Central memory CD8-positive, alpha-beta T cell (primary cell): ENCODE results near the gene SV2B.

ENCODE experiments used
- ATAC-seq: fragments of 150-1000 bp; cut with Tn5 transposase; replicated peaks from 2 replicates; pipeline ENCODE4 v1.10.0; 2022; ENCODE audit warnings: mild to moderate bottlenecking, moderate FRiP score, moderate number of reproducible peaks; ENCODE audit not compliant: poor library complexity, severe bottlenecking; ENCODE audit errors: extremely low read depth
- DNase-seq, 2 donors: peaks; one replicate each; pipeline ENCODE4 v3.0.0; 2021; ENCODE audit warnings: low spot score in 2 of 2
- H3K27ac Mint-ChIP-seq: one replicate; pipeline ENCODE4 v1.8.0; 2022; ENCODE audit warnings: low read depth, mild to moderate bottlenecking, moderate library complexity, mixed read lengths
- H3K27me3 Mint-ChIP-seq: one replicate; pipeline ENCODE4 v1.8.0; 2022; ENCODE audit warnings: mixed read lengths
- H3K36me3 Mint-ChIP-seq: one replicate; pipeline ENCODE4 v1.8.0; 2022; ENCODE audit warnings: mild to moderate bottlenecking, moderate library complexity, mixed read lengths; ENCODE audit not compliant: insufficient read depth
- H3K4me1 Mint-ChIP-seq: one replicate; pipeline ENCODE4 v1.8.0; 2022; ENCODE audit warnings: mixed read lengths
- H3K4me3 Mint-ChIP-seq: one replicate; pipeline ENCODE4 v1.8.0; 2022; ENCODE audit warnings: mild to moderate bottlenecking, moderate library complexity, mixed read lengths
- H3K9me3 Mint-ChIP-seq: one replicate; pipeline ENCODE4 v1.8.0; 2022; ENCODE audit warnings: mixed read lengths

The SV2B gene

GRCh38 chr15:91113030-91113429 lies 13.0 kb downstream of the SV2B start:
- Mint-ChIP-seq H3K4me1 (no peaks in the 10 kb centered on the region), H3K36me3 (no peaks in the 10 kb centered on the region), H3K27ac (no peak overlapping the region), H3K9me3 (no peaks in the 10 kb centered on the region), H3K27me3 (peaks cover 89% of the 10 kb centered on the region), H3K4me3 (no peak overlapping the region)
- DNase-seq: no peak
- no peak for ATAC-seq

GRCh38 chr15:91114301-91114700 lies 14.2 kb downstream of the SV2B start:
- Mint-ChIP-seq H3K9me3 (no peaks in the 10 kb centered on the region), H3K27me3 (peaks cover 90% of the 10 kb centered on the region), H3K36me3 (no peaks in the 10 kb centered on the region), H3K4me3 (no peak overlapping the region), H3K27ac (no peak overlapping the region), H3K4me1 (no peaks in the 10 kb centered on the region)
- ATAC-seq (no peak), DNase-seq (no peak)

GRCh38 chr15:91116113-91117067 lies 16.3 kb downstream of the SV2B start:
- H3K4me1 Mint-ChIP-seq: no peaks in the 10 kb centered on the region
- H3K36me3 Mint-ChIP-seq: no peaks in the 10 kb centered on the region
- H3K27ac Mint-ChIP-seq: no peak overlapping the region
- H3K9me3 Mint-ChIP-seq: no peaks in the 10 kb centered on the region
- no peak for DNase-seq
- peaks cover 82% of the 10 kb centered on the region for H3K27me3 Mint-ChIP-seq
- H3K4me3 Mint-ChIP-seq: no peak overlapping the region
- ATAC-seq: no peak

GRCh38 chr15:91117375-91117774 lies 17.3 kb downstream of the SV2B start:
- Mint-ChIP-seq H3K27me3 (peaks cover 82% of the 10 kb centered on the region), H3K27ac (no peak overlapping the region), H3K4me3 (no peak overlapping the region), H3K4me1 (no peaks in the 10 kb centered on the region), H3K9me3 (no peaks in the 10 kb centered on the region), H3K36me3 (no peaks in the 10 kb centered on the region)
- ATAC-seq: no peak
- DNase-seq: no peak

GRCh38 chr15:91118817-91119590 lies 18.9 kb downstream of the SV2B start:
- ATAC-seq (no peak), DNase-seq (no peak)
- H3K4me1 Mint-ChIP-seq: no peaks in the 10 kb centered on the region
- H3K4me3 Mint-ChIP-seq: no peak overlapping the region
- no peaks in the 10 kb centered on the region for H3K36me3 Mint-ChIP-seq
- no peaks in the 10 kb centered on the region for H3K9me3 Mint-ChIP-seq
- H3K27ac Mint-ChIP-seq: no peak overlapping the region
- peaks cover 85% of the 10 kb centered on the region for H3K27me3 Mint-ChIP-seq

GRCh38 chr15:91122296-91122695 lies 22.2 kb downstream of the SV2B start:
- no peak overlapping the region for H3K4me3 Mint-ChIP-seq
- ATAC-seq (no peak), DNase-seq (no peak)
- no peaks in the 10 kb centered on the region for H3K4me1 Mint-ChIP-seq
- no peaks in the 10 kb centered on the region for H3K9me3 Mint-ChIP-seq
- H3K27me3 Mint-ChIP-seq: peaks cover 79% of the 10 kb centered on the region
- H3K27ac Mint-ChIP-seq: no peak overlapping the region
- no peaks in the 10 kb centered on the region for H3K36me3 Mint-ChIP-seq

- ATAC-seq: no peak
- Mint-ChIP-seq H3K27me3 (peaks cover 61% of the 10 kb centered on the region), H3K27ac (no peak overlapping the region), H3K4me1 (no peaks in the 10 kb centered on the region), H3K4me3 (no peak overlapping the region), H3K9me3 (no peaks in the 10 kb centered on the region), H3K36me3 (no peaks in the 10 kb centered on the region)
- DNase-seq: no peak
These were observed 24.1 kb downstream of the SV2B start for GRCh38 chr15:91124132-91124531.

- Mint-ChIP-seq H3K27ac (no peak overlapping the region), H3K36me3 (no peaks in the 10 kb centered on the region), H3K4me1 (no peaks in the 10 kb centered on the region)
These were observed 25.1 kb downstream of the SV2B start for GRCh38 chr15:91125162-91125561.

GRCh38 chr15:91126080-91126479 lies 26.0 kb downstream of the SV2B start:
- no peaks in the 10 kb centered on the region for H3K4me1 Mint-ChIP-seq
- no peaks in the 10 kb centered on the region for H3K36me3 Mint-ChIP-seq
- ATAC-seq (no peak), DNase-seq (no peak)
- H3K9me3 Mint-ChIP-seq: no peaks in the 10 kb centered on the region
- H3K27me3 Mint-ChIP-seq: peaks cover 51% of the 10 kb centered on the region
- no peak overlapping the region for H3K27ac Mint-ChIP-seq
- H3K4me3 Mint-ChIP-seq: no peak overlapping the region

More at GRCh38 chr15:91125162-91125561, 25.1 kb downstream of the SV2B start:
- DNase-seq: no peak
- no peak overlapping the region for H3K4me3 Mint-ChIP-seq
- ATAC-seq: no peak
- H3K27me3 Mint-ChIP-seq: peaks cover 55% of the 10 kb centered on the region
- H3K9me3 Mint-ChIP-seq: no peaks in the 10 kb centered on the region

- Mint-ChIP-seq H3K4me3 (no peak overlapping the region), H3K27me3 (peaks cover 41% of the 10 kb centered on the region), H3K27ac (no peak overlapping the region), H3K4me1 (no peaks in the 10 kb centered on the region), H3K36me3 (no peaks in the 10 kb centered on the region), H3K9me3 (no peaks in the 10 kb centered on the region)
- DNase-seq (no peak), ATAC-seq (no peak)
These were observed 27.3 kb downstream of the SV2B start for GRCh38 chr15:91127236-91127955.

- H3K4me1 Mint-ChIP-seq: no peaks in the 10 kb centered on the region
- no peak for DNase-seq
- no peak overlapping the region for H3K4me3 Mint-ChIP-seq
- H3K27me3 Mint-ChIP-seq: peaks cover 35% of the 10 kb centered on the region
- H3K9me3 Mint-ChIP-seq: no peaks in the 10 kb centered on the region
- no peak for ATAC-seq
- no peaks in the 10 kb centered on the region for H3K36me3 Mint-ChIP-seq
- no peak overlapping the region for H3K27ac Mint-ChIP-seq
These were observed 28.0 kb downstream of the SV2B start for GRCh38 chr15:91128016-91128415.

GRCh38 chr15:91129436-91129835 lies 29.4 kb downstream of the SV2B start:
- peaks cover 20% of the 10 kb centered on the region for H3K27me3 Mint-ChIP-seq
- ATAC-seq: no peak
- H3K9me3 Mint-ChIP-seq: no peaks in the 10 kb centered on the region
- no peak overlapping the region for H3K4me3 Mint-ChIP-seq
- H3K4me1 Mint-ChIP-seq: no peaks in the 10 kb centered on the region
- no peak for DNase-seq
- H3K36me3 Mint-ChIP-seq: no peaks in the 10 kb centered on the region
- H3K27ac Mint-ChIP-seq: no peak overlapping the region
